Measurements from ENCODE around the gene PTGR3. TPM values are rescaled to one million over a fixed set of nuclear protein-coding genes. Genes with fewer than 3 reads are reported as not detected.

The PTGR3 gene
- total RNA-seq, 1 experiment from 2014 or later = 1.6 TPM

- Histone ChIP-seq H3K18ac (ENCODE audit: insufficient read length, low read depth, low read length) (no peak overlapping the region), H2AK5ac (ENCODE audit: insufficient read length, low read length) (no peak overlapping the region), H2AFZ (ENCODE audit: low read length) (no peak overlapping the region), H3K79me1 (ENCODE audit: insufficient read depth, low read depth, low read length, poor library complexity, severe bottlenecking) (no peaks in the 10 kb centered on the region), H2BK20ac (ENCODE audit: low read depth, low read length, poor library complexity, severe bottlenecking) (no peak overlapping the region), H3K14ac (ENCODE audit: insufficient read depth, low read length) (no peak overlapping the region), H3K4me2 (ENCODE audit: insufficient read depth, insufficient read length, low read length) (no peak overlapping the region), H3K27me3 (ENCODE audit: insufficient read depth, low read length) (no peaks in the 10 kb centered on the region), H3K23me2 (ENCODE audit: insufficient read length, low read depth, low read length, poor library complexity, severe bottlenecking) (no peaks in the 10 kb centered on the region), H4K5ac (ENCODE audit: insufficient read length, low read depth, low read length) (no peak overlapping the region), H2BK5ac (ENCODE audit: insufficient read length, low read length) (no peak overlapping the region), H3K23ac (ENCODE audit: insufficient read length, low read depth, low read length) (no peak overlapping the region), H3K9ac (ENCODE audit: extremely low read depth, insufficient read length, low read length) (no peak overlapping the region), H3K27ac (ENCODE audit: insufficient read length, low read depth, low read length) (no peak overlapping the region), H3K4ac (ENCODE audit: low read depth, low read length) (no peak overlapping the region), H3K4me1 (ENCODE audit: insufficient read depth, low read length) (no peaks in the 10 kb centered on the region), H3K79me2 (ENCODE audit: insufficient read depth, low read length) (no peaks in the 10 kb centered on the region), H3T11ph (ENCODE audit: low read length) (no peak overlapping the region), H4K91ac (ENCODE audit: insufficient read length, low read depth, low read length) (no peak overlapping the region), H2BK120ac (ENCODE audit: low read depth, low read length, poor library complexity, severe bottlenecking) (no peak overlapping the region), H4K8ac (replicated peaks; ENCODE audit: insufficient read length, low read depth, low read length) (no peak overlapping the region), H4K20me1 (ENCODE audit: control insufficient read depth, insufficient read depth, insufficient read length) (no peaks in the 10 kb centered on the region), H2BK12ac (ENCODE audit: insufficient read length, low read depth, low read length) (no peak overlapping the region), H2BK15ac (ENCODE audit: low read depth, low read length) (no peak overlapping the region), H3K9me3 (ENCODE audit: control insufficient read depth, low read depth, low read length) (no peaks in the 10 kb centered on the region), H3K56ac (ENCODE audit: insufficient read length, low read depth, low read length) (no peak overlapping the region)
- H3K4me1 Mint-ChIP-seq = peaks cover 7 to 8% of the 10 kb centered on the region in 2 experiments
- no peaks in the 10 kb centered on the region; the same call in 1 of the 2 replicates for H3K27me3 Mint-ChIP-seq (ENCODE audit: low read depth)
- no CpG with 5 or more reads among the region's 33 CpGs for WGBS (ENCODE audit: extremely low coverage, insufficient read length, low lambda C conversion rate)
- H3K27ac Mint-ChIP-seq = peak overlapping the region in 1 of 3 experiments; percentile 28; a peak in 1 of 7 replicates
- TF ChIP-seq CTCF (conservative IDR thresholded peaks at IDR 0.05) = no peak
- no peaks in the 10 kb centered on the region for H3K9me3 Mint-ChIP-seq
- no peak overlapping the region for H3K4me3 Mint-ChIP-seq
- no peak for DNase-seq
- H3K36me3 Mint-ChIP-seq (ENCODE audit: insufficient read depth in 1 of 3, low read depth in 3 of 3) = no peaks in the 10 kb centered on the region
These were observed 41.0 kb downstream of the PTGR3 start for GRCh38 chr18:75167759-75168618.
